ENCODE measurements around the gene FUT6. TPM values are rescaled to one million over a fixed set of nuclear protein-coding genes. Genes with fewer than 3 reads are reported as not detected.

Gene FUT6
- total RNA-seq, 1 experiment from 2014 or later, result not detected

GRCh38 chr19:5882421-5882968 lies 43.0 kb upstream of the FUT6 start:
- Histone ChIP-seq H3K4me3 (ENCODE audit: low read depth, low read length, poor library complexity, severe bottlenecking) (no peak overlapping the region), H3K36me3 (ENCODE audit: insufficient read depth, low read length, poor library complexity, severe bottlenecking) (no peaks in the 10 kb centered on the region), H3K27ac (ENCODE audit: low read depth, low read length, poor library complexity, severe bottlenecking) (no peak overlapping the region), H3K9me3 (ENCODE audit: low read depth, low read length, poor library complexity, severe bottlenecking) (no peaks in the 10 kb centered on the region), H3K27me3 (replicated peaks; ENCODE audit: insufficient read depth, low read depth, low read length, poor library complexity) (peaks cover 8% of the 10 kb centered on the region), H3K4me1 (ENCODE audit: insufficient read depth, low read length, poor library complexity, severe bottlenecking) (no peaks in the 10 kb centered on the region)
- ChIA-PET CTCF (no interaction called here), POLR2A (ENCODE audit: low non-redundant PET) (no interaction called here)
- BruUV-seq (replicated peaks), result no TSS peak
- intact Hi-C loops (cut with micrococcal nuclease; ENCODE audit: unreplicated experiment), result no loop called here
- DNase-seq (ENCODE audit: low spot score), result no peak
- TF ChIP-seq EZH2 (IDR thresholded peaks at IDR 0.05; ENCODE audit: borderline replicate concordance, low read depth, low read length, poor library complexity, severe bottlenecking) (no peak), CTCF (conservative IDR thresholded peaks at IDR 0.05; ENCODE audit: low read depth, low read length) (no peak)

GRCh38 chr19:5881543-5882299 lies 42.2 kb upstream of the FUT6 start:
- no peaks in the 10 kb centered on the region for H3K36me3 ChIP-seq (ENCODE audit: insufficient read depth, low read length, poor library complexity, severe bottlenecking)
- POLR2A ChIA-PET (ENCODE audit: low non-redundant PET), result no interaction called here
- no peaks in the 10 kb centered on the region for H3K4me1 ChIP-seq (ENCODE audit: insufficient read depth, low read length, poor library complexity, severe bottlenecking)
- H3K9me3 ChIP-seq (ENCODE audit: low read depth, low read length, poor library complexity, severe bottlenecking), result no peaks in the 10 kb centered on the region
- DNase-seq (ENCODE audit: low spot score), result no peak
- H3K4me3 ChIP-seq (ENCODE audit: low read depth, low read length, poor library complexity, severe bottlenecking), result no peak overlapping the region
- BruUV-seq (replicated peaks), result no TSS peak
- intact Hi-C loops (cut with micrococcal nuclease; ENCODE audit: unreplicated experiment), result no loop called here
- H3K27ac ChIP-seq (ENCODE audit: low read depth, low read length, poor library complexity, severe bottlenecking), result no peak overlapping the region
- peaks cover 8% of the 10 kb centered on the region for H3K27me3 ChIP-seq (replicated peaks; ENCODE audit: insufficient read depth, low read depth, low read length, poor library complexity)
- CTCF ChIA-PET, result no interaction called here
- no peak for TF ChIP-seq CTCF (conservative IDR thresholded peaks at IDR 0.05; ENCODE audit: low read depth, low read length)
- no peak for TF ChIP-seq EZH2 (IDR thresholded peaks at IDR 0.05; ENCODE audit: borderline replicate concordance, low read depth, low read length, poor library complexity, severe bottlenecking)

- BruUV-seq (replicated peaks), result no TSS peak
- no peak overlapping the region for H3K27ac ChIP-seq (ENCODE audit: low read depth, low read length, poor library complexity, severe bottlenecking)
- no peaks in the 10 kb centered on the region for H3K4me1 ChIP-seq (ENCODE audit: insufficient read depth, low read length, poor library complexity, severe bottlenecking)
- peaks cover 8% of the 10 kb centered on the region for H3K27me3 ChIP-seq (replicated peaks; ENCODE audit: insufficient read depth, low read depth, low read length, poor library complexity)
- intact Hi-C loops (cut with micrococcal nuclease; ENCODE audit: unreplicated experiment), result no loop called here
- POLR2A ChIA-PET (ENCODE audit: low non-redundant PET), result no interaction called here
- CTCF ChIA-PET, result no interaction called here
- no peak overlapping the region for H3K4me3 ChIP-seq (ENCODE audit: low read depth, low read length, poor library complexity, severe bottlenecking)
- H3K9me3 ChIP-seq (ENCODE audit: low read depth, low read length, poor library complexity, severe bottlenecking), result no peaks in the 10 kb centered on the region
- H3K36me3 ChIP-seq (ENCODE audit: insufficient read depth, low read length, poor library complexity, severe bottlenecking), result no peaks in the 10 kb centered on the region
- no peak for TF ChIP-seq EZH2 (IDR thresholded peaks at IDR 0.05; ENCODE audit: borderline replicate concordance, low read depth, low read length, poor library complexity, severe bottlenecking)
- no peak for TF ChIP-seq CTCF (conservative IDR thresholded peaks at IDR 0.05; ENCODE audit: low read depth, low read length)
- DNase-seq (ENCODE audit: low spot score), result no peak
Observed at GRCh38 chr19:5880604-5881078, 41.1 kb upstream of the FUT6 start.

Measured in A673 (cell line).